Stimulated activated CD8-positive, alpha-beta memory T cell treated with anti-CD3 and anti-CD28 coated beads, Interleukin-4, amount 100 ng/mL, for 4 hours (primary cell): ENCODE results near the gene ARHGAP10.
"Not testable (repeated sequence)": the region's sequence is repeated elsewhere in the genome, so short reads cannot be mapped to it uniquely, and the experiment has no call there.

Experiments used
- DNase-seq, 2 donors: peaks; one replicate each; pipeline ENCODE4 v3.0.0-alpha.2; 2020; ENCODE audit warnings: low read depth in 2 of 2, low spot score in 1 of 2

ARHGAP10 gene

GRCh38 chr4:148083073-148083472 lies 351.2 kb downstream of the ARHGAP10 start:
- DNase-seq: not testable (repeated sequence)

GRCh38 chr4:148089624-148090023 lies 357.7 kb downstream of the ARHGAP10 start:
- no peak for DNase-seq

- DNase-seq: no peak
These were observed 358.1 kb downstream of the ARHGAP10 start for GRCh38 chr4:148090029-148090428.

- no peak for DNase-seq
These were observed 358.9 kb downstream of the ARHGAP10 start for GRCh38 chr4:148090503-148091476.

- DNase-seq: no peak
These were observed 360.0 kb downstream of the ARHGAP10 start for GRCh38 chr4:148091896-148092295.

GRCh38 chr4:148092316-148093014 lies 360.6 kb downstream of the ARHGAP10 start:
- DNase-seq: no peak

GRCh38 chr4:148093065-148093464 lies 361.2 kb downstream of the ARHGAP10 start:
- DNase-seq: no peak

GRCh38 chr4:148094149-148094548 lies 362.3 kb downstream of the ARHGAP10 start:
- no peak for DNase-seq

GRCh38 chr4:148095346-148095923 lies 363.5 kb downstream of the ARHGAP10 start:
- no peak for DNase-seq

GRCh38 chr4:148097801-148098200 lies 365.9 kb downstream of the ARHGAP10 start:
- no peak for DNase-seq

GRCh38 chr4:148101235-148101634 lies 369.3 kb downstream of the ARHGAP10 start:
- DNase-seq: no peak

- no peak for DNase-seq
These were observed 369.9 kb downstream of the ARHGAP10 start for GRCh38 chr4:148101790-148102189.

- no peak for DNase-seq
These were observed 371.9 kb downstream of the ARHGAP10 start for GRCh38 chr4:148103597-148104355.

- no peak for DNase-seq
These were observed 376.9 kb downstream of the ARHGAP10 start for GRCh38 chr4:148108766-148109165.

GRCh38 chr4:148109216-148109615 lies 377.3 kb downstream of the ARHGAP10 start:
- DNase-seq: no peak

GRCh38 chr4:148110169-148110568 lies 378.3 kb downstream of the ARHGAP10 start:
- no peak for DNase-seq

- no peak for DNase-seq
These were observed 380.5 kb downstream of the ARHGAP10 start for GRCh38 chr4:148112231-148112982.

GRCh38 chr4:148114436-148114835 lies 382.5 kb downstream of the ARHGAP10 start:
- DNase-seq: no peak

GRCh38 chr4:148116264-148116663 lies 384.4 kb downstream of the ARHGAP10 start:
- DNase-seq: no peak

GRCh38 chr4:148116969-148117368 lies 385.1 kb downstream of the ARHGAP10 start:
- DNase-seq: no peak
